ENCODE results near the gene PHLDA2.
"Not testable (repeated sequence)": the region's sequence is repeated elsewhere in the genome, so short reads cannot be mapped to it uniquely, and the experiment has no call there.

The PHLDA2 gene

GRCh38 chr11:2945757-2946287 lies 16.6 kb upstream of the PHLDA2 start:
- in situ Hi-C loops (cut with MboI; ENCODE audit: low sequenced_read_pairs) = no loop called here

- in situ Hi-C loops (cut with MboI; ENCODE audit: low sequenced_read_pairs) = no loop called here
Measured at GRCh38 chr11:2945031-2945756, 16.0 kb upstream of the PHLDA2 start.

GRCh38 chr11:2944530-2944929 lies 15.3 kb upstream of the PHLDA2 start:
- in situ Hi-C loops (cut with MboI; ENCODE audit: low sequenced_read_pairs) = no loop called here

GRCh38 chr11:2943711-2944118 lies 14.5 kb upstream of the PHLDA2 start:
- in situ Hi-C loops (cut with MboI; ENCODE audit: low sequenced_read_pairs) = no loop called here

GRCh38 chr11:2942872-2943710 lies 13.9 kb upstream of the PHLDA2 start:
- in situ Hi-C loops (cut with MboI; ENCODE audit: low sequenced_read_pairs) = no loop called here

GRCh38 chr11:2942447-2942846 lies 13.2 kb upstream of the PHLDA2 start:
- in situ Hi-C loops (cut with MboI; ENCODE audit: low sequenced_read_pairs) = no loop called here

- in situ Hi-C loops (cut with MboI; ENCODE audit: low sequenced_read_pairs) = no loop called here
Measured at GRCh38 chr11:2940921-2941821, 12.0 kb upstream of the PHLDA2 start.

GRCh38 chr11:2940147-2940920 lies 11.1 kb upstream of the PHLDA2 start:
- in situ Hi-C loops (cut with MboI; ENCODE audit: low sequenced_read_pairs) = no loop called here

- in situ Hi-C loops (cut with MboI; ENCODE audit: low sequenced_read_pairs) = not testable (repeated sequence)
Measured at GRCh38 chr11:2938458-2939418, 9.5 kb upstream of the PHLDA2 start.

GRCh38 chr11:2937641-2938457 lies 8.6 kb upstream of the PHLDA2 start:
- in situ Hi-C loops (cut with MboI; ENCODE audit: low sequenced_read_pairs) = not testable (repeated sequence)

- in situ Hi-C loops (cut with MboI; ENCODE audit: low sequenced_read_pairs) = no loop called here
Measured at GRCh38 chr11:2934611-2935239, 5.5 kb upstream of the PHLDA2 start.

GRCh38 chr11:2934021-2934550 lies 4.9 kb upstream of the PHLDA2 start:
- in situ Hi-C loops (cut with MboI; ENCODE audit: low sequenced_read_pairs) = no loop called here

GRCh38 chr11:2933375-2934020 lies 4.3 kb upstream of the PHLDA2 start:
- in situ Hi-C loops (cut with MboI; ENCODE audit: low sequenced_read_pairs) = no loop called here

- in situ Hi-C loops (cut with MboI; ENCODE audit: low sequenced_read_pairs) = no loop called here
Measured at GRCh38 chr11:2932850-2933251, 3.6 kb upstream of the PHLDA2 start.

GRCh38 chr11:2931771-2932738 lies 2.8 kb upstream of the PHLDA2 start:
- in situ Hi-C loops (cut with MboI; ENCODE audit: low sequenced_read_pairs) = no loop called here

- in situ Hi-C loops (cut with MboI; ENCODE audit: low sequenced_read_pairs) = no loop called here
Measured at GRCh38 chr11:2931420-2931746, 2.2 kb upstream of the PHLDA2 start.

All from HL-60/S4 (cell line).